Measurements from ENCODE around the gene TAX1BP1.
"Not testable (repeated sequence)": the region's sequence is repeated elsewhere in the genome, so short reads cannot be mapped to it uniquely, and the experiment has no call there.

TAX1BP1 gene

DNA sequence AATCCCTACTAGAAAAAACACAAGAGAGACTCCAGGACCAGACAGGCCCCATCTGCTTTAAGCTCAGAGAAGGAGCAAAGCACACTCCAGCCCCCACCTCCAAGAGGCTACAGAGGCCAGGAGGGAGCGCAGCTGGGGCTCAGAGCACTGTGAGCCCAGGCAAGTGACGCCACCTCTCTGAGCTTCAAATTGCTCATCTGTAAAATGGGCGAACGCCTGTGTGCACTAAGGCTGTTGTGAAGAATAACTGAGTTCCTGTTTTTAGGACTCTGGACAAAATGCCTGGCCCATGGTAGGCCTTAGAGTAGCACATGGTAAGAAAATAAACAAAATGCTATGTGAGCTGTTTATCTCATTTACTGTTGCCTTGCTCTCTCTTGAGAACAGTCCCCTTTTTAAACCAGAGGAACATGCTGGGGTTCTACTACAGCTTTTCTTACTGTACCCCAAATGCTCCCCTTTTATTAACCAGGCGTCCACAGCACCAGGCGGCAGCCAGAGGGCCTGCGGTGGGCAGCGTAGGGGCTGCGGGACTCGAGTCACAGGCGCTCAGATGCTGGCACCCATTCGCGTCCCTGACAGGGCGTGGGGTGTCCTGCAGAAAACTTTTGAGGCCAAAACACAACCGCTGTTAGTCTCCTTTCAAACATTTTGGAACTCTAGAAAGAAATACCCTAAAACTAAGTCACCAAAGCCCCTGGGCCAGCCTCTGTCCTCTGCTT lies 103.8 kb downstream of the TAX1BP1 start:
- no peak for DNase-seq (ENCODE audit: low read depth in 2 of 2)

DNA sequence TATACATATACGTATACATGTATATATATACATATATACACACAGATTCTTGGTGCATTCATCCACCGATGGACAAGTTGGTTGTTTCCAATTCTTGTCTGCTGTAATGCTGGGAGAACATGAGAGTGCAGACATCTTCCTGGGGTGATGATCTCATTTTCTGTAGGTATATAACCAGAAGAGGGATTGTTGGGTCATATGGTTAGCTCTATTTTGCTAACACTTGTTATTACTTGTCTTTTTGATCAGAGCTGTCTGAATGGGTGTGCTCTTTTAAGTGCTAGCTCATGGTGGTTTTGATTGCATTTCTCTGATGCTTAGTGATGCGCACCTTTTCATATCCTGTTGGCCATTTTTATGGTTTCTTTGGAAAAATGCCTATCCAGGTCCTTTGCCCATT lies 106.4 kb downstream of the TAX1BP1 start:
- no peak for DNase-seq (ENCODE audit: low read depth in 2 of 2)

DNA sequence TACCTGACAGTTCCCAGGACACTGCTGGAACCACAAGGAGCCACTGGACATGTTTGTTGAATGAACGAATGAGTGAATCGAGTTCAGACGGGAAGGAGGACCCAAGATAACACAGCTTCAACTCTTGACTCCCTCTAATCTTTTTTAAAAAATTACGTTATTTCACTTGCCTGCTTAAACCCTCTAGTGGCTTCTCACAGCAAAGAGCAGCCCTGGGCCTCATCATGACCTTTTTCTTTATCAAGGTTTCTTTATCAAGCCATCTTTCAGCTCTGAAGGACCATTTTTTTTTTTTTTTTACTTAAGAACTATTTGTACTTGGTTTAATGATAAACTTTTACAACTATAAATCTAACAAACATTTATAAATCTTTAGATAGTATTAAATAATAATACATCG lies 110.6 kb downstream of the TAX1BP1 start:
- no peak for DNase-seq (ENCODE audit: low read depth in 2 of 2)

- DNase-seq (ENCODE audit: low read depth in 2 of 2), result not testable (repeated sequence)
These were observed 116.9 kb downstream of the TAX1BP1 start for GRCh38 chr7:27856703-27857485.

DNA sequence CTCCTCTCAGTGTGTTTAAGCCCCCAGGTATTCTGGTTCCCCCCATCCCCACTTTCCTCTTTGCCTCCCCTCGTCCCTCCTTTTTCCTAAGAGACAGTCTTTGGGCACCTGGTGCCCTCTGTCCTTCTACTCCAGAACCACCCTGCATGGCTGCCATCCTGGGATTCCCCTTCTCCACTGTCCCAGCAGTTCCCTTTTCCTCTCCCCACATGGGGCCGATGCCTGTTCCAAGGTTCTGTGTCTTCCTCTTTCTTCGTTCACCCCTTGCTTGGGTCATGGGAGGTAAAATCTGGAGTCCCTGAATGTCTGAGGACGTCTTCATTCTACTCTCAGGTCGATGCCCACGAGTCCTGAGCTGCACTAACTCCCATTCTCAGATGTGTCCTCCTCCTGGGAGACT lies 120.8 kb downstream of the TAX1BP1 start:
- no peak for DNase-seq (ENCODE audit: low read depth in 2 of 2)

GRCh38 chr7:27861747-27862146 lies 121.8 kb downstream of the TAX1BP1 start:
- no peak for DNase-seq (ENCODE audit: low read depth in 2 of 2)

- DNase-seq (ENCODE audit: low read depth in 2 of 2), result no peak
These were observed 123.9 kb downstream of the TAX1BP1 start for GRCh38 chr7:27863880-27864279.

GRCh38 chr7:27866256-27866655 lies 126.3 kb downstream of the TAX1BP1 start:
- no peak for DNase-seq (ENCODE audit: low read depth in 2 of 2)

DNA sequence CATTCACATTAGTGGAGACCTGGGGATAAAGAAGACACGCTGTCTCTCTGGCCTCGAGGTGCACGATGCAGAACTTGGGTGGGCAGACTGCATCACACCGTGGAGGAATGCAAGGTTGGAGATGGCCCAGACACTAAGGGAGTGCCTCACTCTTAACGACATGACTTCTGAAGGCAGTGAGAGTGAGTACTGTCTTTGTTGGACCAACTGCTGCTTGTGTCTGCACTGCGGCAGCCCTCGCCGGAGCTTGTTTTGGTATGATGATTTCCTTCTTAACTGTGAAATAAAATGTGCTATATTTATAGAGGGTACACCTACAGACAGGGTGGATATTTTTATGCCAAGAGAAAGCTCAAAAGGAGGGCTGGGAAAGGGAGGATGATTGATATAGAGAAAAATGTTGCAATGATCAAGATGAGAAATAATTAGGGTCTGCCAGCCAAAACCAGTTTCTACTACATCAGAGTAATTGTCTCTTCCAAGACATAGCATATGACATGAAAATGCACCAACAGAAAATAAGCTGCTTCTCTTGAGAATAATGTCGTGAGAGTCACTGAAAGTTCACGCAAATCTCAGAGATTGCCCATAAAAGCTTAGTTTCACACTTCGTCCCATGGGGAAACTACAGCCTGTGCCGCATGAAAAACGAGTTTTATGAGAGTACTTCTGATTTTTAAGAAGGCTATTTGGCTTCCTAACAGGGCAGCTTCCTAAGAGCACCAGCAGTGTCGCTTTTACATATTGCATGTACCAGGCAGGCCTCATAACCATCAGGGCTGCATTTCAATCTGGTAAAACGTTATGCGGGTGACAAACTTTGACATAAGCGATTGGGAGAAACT lies 127.1 kb downstream of the TAX1BP1 start:
- DNase-seq (ENCODE audit: low read depth in 2 of 2), result no peak

GRCh38 chr7:27868131-27868550 lies 128.2 kb downstream of the TAX1BP1 start:
- no peak for DNase-seq (ENCODE audit: low read depth in 2 of 2)

- no peak for DNase-seq (ENCODE audit: low read depth in 2 of 2)
These were observed 129.1 kb downstream of the TAX1BP1 start for GRCh38 chr7:27869056-27869455.

GRCh38 chr7:27870595-27870994 lies 130.6 kb downstream of the TAX1BP1 start:
- DNase-seq (ENCODE audit: low read depth in 2 of 2), result no peak

DNA sequence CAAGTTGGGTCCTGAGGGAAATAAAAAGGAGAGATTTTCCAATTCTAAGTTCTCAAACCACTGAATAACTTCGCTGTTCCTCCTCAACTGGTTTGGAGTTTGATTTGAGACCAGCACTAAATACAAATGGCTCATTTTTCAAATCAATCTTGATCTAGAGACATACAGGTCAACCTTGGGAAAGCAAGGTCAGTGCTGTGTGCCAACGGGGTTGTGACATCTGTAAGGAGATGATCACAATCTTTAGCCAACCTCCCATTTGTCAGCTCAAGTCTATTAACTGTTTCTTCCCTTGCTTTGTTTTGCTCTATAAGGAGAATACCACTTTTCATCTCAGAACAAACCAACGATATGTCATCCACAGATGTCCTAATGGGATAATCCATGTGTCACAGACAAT lies 131.1 kb downstream of the TAX1BP1 start:
- no peak for DNase-seq (ENCODE audit: low read depth in 2 of 2)

DNA sequence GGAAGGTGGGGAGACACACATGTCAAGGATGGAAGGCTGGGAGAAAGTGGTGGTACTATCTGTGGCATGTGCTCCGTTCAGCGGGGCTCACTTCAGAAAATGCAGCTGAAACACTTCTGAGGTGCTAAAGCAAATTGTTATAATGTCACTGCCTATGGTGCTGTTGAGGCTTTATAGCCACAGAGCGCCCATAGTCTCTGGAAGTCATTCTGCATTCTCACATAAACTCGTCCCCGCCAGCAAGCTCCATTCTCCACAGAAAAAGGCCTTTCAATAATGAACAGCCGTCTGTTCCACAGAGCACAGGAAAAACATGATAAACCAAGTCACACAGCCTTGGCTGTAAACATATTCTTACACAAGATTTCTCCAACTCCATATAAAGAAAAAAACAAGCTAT lies 131.9 kb downstream of the TAX1BP1 start:
- no peak for DNase-seq (ENCODE audit: low read depth in 2 of 2)

DNA sequence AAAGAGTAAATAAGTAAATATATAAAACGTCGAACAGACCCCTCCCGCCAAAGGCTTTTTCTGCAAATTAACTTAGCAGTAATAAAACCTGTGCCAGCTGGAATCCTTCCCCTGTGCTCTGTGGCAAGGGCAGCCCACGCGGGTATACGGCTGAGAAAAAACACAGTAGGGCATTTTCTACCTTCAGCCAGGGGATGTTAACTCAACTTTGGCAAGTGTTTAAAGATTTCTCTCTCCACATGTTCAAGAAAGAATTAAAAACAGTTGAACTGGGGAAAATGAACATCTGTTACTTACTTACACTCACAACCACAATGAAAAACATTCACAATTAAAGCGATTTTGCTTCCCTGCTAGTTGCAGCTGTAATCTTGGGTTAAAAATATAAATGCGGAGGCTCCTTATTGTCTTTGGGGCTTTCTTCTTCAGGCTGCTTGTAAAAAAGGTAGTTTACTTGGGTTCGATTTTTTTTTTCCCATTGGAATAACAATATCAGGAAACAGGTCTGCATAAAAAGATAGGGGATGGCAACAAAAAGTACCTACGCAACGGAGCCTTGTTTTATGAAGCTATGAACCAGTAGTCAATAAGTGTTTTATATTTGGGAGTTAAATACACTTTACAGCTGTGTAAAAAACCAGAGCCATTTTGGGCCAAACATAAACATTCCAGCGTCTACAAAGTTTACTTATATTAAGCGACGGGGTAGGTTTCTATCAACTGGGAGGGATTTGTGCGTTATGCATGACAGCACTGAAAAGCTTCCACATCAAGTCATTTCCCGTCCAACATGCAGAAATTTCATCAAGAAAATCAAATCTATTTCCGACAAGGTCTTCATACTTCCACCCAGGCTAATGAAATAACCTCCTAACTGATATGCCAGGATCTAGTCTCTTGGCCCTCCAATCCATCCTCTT lies 132.7 kb downstream of the TAX1BP1 start:
- no peak for DNase-seq (ENCODE audit: low read depth in 2 of 2)

DNA sequence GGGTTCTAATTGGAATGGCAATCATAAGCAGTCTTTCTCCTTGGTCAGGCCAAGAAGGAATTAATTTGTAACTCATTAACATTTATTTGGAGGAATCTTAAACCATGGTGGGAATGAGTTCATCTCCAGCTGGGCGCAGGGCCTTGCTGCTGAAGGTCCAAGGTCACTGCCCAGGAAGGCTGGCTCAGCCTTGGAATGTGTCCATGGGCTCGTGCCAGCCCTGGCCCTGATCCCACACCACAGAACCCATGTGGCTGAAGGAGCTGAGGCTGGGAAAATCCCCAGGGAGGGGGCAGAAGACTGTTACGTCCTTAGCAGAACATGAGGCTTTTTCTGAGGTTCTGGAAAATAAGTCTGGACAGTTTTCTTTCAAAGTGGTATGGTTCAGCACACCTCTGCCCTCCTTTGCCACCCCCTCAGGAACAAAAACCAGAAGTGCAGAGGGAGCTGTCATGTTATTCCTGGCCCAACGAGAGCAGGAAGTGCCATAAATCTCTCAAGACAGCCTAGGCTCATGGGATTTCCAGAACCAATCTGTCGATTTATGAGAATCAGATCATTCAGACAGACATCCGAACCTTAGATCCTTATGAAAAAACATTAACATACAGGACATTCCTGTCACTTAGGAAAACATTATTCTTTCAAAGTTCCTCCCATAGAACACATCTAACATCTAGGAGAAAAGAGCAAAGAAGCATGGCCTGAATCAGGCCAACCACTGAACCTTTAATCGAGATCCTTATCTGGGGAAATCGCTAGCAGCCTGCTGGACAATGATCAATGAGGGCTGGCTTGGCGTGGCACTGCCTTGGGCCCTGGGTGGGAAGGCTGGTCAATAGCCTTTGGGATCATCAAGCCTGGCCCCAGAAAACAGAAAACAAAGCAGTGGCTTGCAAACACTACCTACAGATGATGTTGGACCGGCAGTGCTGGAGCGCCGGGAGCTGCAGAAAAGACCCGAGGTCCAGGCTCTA lies 134.3 kb downstream of the TAX1BP1 start:
- no peak for DNase-seq (ENCODE audit: low read depth in 2 of 2)

GRCh38 chr7:27875061-27875460 lies 135.1 kb downstream of the TAX1BP1 start:
- no peak for DNase-seq (ENCODE audit: low read depth in 2 of 2)

DNA sequence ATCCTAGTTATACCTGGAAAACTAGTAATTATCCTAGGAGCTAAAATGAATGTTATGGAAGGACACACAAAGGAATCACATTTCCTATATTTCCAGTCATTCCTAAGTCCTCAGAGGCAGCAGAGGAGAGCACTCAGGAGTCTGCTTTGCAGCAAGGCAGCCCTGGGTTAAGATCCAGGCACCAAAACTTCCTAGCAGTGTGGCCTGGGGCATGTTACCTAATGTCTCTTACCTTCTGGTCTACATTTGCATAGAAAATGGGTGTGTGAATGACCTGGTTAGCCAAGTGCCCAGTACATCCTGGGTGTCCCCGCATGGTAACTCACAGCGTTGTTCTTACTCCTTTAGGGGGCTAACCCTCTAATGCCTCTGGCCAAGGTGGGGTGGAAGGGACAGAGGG lies 135.9 kb downstream of the TAX1BP1 start:
- DNase-seq (ENCODE audit: low read depth in 2 of 2), result no peak

GRCh38 chr7:27876756-27877155 lies 136.8 kb downstream of the TAX1BP1 start:
- DNase-seq (ENCODE audit: low read depth in 2 of 2), result no peak

Measured in activated CD8-positive, alpha-beta memory T cell treated with anti-CD3 and anti-CD28 coated beads for 4 hours (primary cell).